Measurements from ENCODE around the gene SUB1.

DNA sequence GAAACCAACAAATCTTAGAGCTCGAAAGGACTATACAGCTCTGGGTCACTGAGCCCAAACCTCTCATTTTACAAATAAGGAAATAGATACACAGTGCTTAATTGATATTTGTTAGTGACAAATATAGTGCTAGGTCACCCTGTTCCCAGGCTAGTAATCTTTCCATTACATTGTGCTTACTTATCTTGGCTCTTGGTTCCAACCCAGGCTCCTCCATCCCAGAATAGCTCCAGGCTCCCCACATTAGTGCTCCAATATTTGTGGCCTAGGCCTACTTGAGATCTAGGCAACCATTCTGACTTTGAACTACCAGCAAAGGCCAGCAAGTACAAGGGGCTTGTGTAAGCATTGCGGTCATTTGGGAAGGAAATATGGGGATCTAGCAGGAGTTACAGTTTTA, 21.7 kb upstream of the SUB1 start:
- no peak for TF ChIP-seq POLR2A (IDR thresholded peaks at IDR 0.05)
- TF ChIP-seq, protein P1, sequence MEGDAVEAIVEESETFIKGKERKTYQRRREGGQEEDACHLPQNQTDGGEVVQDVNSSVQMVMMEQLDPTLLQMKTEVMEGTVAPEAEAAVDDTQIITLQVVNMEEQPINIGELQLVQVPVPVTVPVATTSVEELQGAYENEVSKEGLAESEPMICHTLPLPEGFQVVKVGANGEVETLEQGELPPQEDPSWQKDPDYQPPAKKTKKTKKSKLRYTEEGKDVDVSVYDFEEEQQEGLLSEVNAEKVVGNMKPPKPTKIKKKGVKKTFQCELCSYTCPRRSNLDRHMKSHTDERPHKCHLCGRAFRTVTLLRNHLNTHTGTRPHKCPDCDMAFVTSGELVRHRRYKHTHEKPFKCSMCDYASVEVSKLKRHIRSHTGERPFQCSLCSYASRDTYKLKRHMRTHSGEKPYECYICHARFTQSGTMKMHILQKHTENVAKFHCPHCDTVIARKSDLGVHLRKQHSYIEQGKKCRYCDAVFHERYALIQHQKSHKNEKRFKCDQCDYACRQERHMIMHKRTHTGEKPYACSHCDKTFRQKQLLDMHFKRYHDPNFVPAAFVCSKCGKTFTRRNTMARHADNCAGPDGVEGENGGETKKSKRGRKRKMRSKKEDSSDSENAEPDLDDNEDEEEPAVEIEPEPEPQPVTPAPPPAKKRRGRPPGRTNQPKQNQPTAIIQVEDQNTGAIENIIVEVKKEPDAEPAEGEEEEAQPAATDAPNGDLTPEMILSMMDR (IDR thresholded peaks at IDR 0.05), result no peak
- no peak for TF ChIP-seq POLR2AphosphoS5 (IDR thresholded peaks at IDR 0.05)
